ENCODE data around the gene KRT74.

DNA sequence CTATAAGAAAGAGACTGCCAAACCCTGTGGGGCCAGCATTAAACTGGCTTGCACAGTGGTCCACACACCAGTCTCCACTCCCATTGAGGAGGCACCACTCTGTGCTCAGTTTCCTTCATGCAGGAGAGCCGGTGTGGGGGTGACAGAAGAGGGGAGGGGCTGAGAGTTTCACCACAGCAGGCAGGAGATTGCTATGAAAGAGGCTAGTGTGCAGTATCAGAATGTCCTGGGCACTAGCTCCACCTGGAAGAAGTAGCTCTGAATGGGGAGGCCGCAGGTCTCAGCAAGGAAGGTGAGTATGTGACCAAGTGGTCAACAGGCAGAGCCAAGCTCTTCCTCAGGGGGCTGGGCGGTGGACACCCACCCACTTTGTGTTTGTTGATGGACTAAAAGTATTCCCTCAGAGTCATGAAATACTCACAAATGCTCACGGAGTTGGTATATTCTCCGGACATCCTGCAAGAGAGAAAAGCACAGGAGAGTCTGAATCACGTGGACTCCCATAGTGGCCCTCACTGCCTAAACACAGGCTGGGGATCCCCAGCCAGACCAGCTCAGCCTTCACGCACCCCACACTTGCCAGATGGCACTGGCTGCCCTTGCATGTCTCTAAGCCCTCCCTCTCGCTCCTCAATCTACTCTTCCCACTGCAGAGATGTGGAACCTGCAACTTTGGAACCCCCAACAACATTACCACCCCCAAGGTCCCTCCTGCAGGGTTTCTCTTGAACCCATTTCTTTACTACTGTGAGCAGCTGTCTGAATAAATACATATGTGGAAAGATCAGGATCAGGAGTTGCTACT lies 35.4 kb upstream of the KRT74 start:
- TF ChIP-seq, protein P1, sequence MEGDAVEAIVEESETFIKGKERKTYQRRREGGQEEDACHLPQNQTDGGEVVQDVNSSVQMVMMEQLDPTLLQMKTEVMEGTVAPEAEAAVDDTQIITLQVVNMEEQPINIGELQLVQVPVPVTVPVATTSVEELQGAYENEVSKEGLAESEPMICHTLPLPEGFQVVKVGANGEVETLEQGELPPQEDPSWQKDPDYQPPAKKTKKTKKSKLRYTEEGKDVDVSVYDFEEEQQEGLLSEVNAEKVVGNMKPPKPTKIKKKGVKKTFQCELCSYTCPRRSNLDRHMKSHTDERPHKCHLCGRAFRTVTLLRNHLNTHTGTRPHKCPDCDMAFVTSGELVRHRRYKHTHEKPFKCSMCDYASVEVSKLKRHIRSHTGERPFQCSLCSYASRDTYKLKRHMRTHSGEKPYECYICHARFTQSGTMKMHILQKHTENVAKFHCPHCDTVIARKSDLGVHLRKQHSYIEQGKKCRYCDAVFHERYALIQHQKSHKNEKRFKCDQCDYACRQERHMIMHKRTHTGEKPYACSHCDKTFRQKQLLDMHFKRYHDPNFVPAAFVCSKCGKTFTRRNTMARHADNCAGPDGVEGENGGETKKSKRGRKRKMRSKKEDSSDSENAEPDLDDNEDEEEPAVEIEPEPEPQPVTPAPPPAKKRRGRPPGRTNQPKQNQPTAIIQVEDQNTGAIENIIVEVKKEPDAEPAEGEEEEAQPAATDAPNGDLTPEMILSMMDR (IDR thresholded peaks at IDR 0.05) = no peak
- TF ChIP-seq POLR2A (IDR thresholded peaks at IDR 0.05) = no peak

Measured in Peyer's patch (tissue), 4 donors.